Gastroesophageal sphincter (tissue), 4 donors: ENCODE measurements around the gene BANK1. TPM values are rescaled to one million over a fixed set of nuclear protein-coding genes. Genes with fewer than 3 reads are reported as not detected.

ENCODE experiments used
- ATAC-seq: fragments of 150-250 bp; one replicate; pipeline ENCODE4 v1.9.1; 2016; ENCODE audit warnings: mild to moderate bottlenecking, moderate library complexity
- H3K27ac ChIP-seq, 4 donors: fragments of 200-600 bp; sonication (generic) in 3 of 4; 1 replicate in 3 of 4; 2 replicates in 1 of 4; pipeline ENCODE4 v1.5.1; 2016 to 2019
- H3K27me3 ChIP-seq: fragments of 200-600 bp; sonication (generic); one replicate; pipeline ENCODE4 v1.5.1; 2019
- H3K36me3 ChIP-seq, 2 donors: fragments of 200-600 bp; sonication (generic); one replicate each; pipeline ENCODE4 v1.5.1; 2019; ENCODE audit warnings: control low read depth in 1 of 2
- H3K4me1 ChIP-seq, 3 donors: fragments of 200-600 bp; sonication (generic); 1 replicate in 2 of 3; 2 replicates in 1 of 3; pipeline ENCODE4 v1.5.1; 2016 to 2019; ENCODE audit warnings: control low read depth in 2 of 3
- H3K4me3 ChIP-seq, 2 donors: fragments of 200-600 bp; sonication (generic); one replicate each; pipeline ENCODE4 v1.5.1; 2019; ENCODE audit warnings: mild to moderate bottlenecking in 1 of 2, moderate library complexity in 1 of 2
- H3K9me3 ChIP-seq, 3 donors: fragments of 200-600 bp; sonication (generic); one replicate each; pipeline ENCODE4 v1.5.1; 2017 to 2019; ENCODE audit warnings: control low read depth in 2 of 3
- EP300 ChIP-seq: sonication (generic); formaldehyde crosslinking; IDR thresholded peaks from one replicate; pipeline ENCODE4 v1.6.1; 2017; ENCODE audit warnings: antibody characterized with exemption, mild to moderate bottlenecking
- POLR2A ChIP-seq, 2 donors: fragments of 450-650 bp; IDR thresholded peaks; one replicate each; pipeline ENCODE4 v1.6.1; 2017; ENCODE audit warnings: antibody characterized with exemption in 2 of 2, mild to moderate bottlenecking in 2 of 2, moderate library complexity in 1 of 2
- POLR2AphosphoS5 ChIP-seq: sonication (generic); formaldehyde crosslinking; IDR thresholded peaks from one replicate; pipeline ENCODE4 v1.6.1; 2017; ENCODE audit warnings: antibody characterized with exemption
- WGBS, 2 donors: methylation state at CpG; one replicate each; pipeline ENCODE4 v1.1.5; 2018; ENCODE audit warnings: low coverage in 1 of 2; 5-methylcytosine and 5-hydroxymethylcytosine counted together
- total RNA-seq, 4 donors: library from RNA; depleted of rRNA; stranded (reverse); fragments of >200 nt; gene quantifications; one replicate each; pipeline ENCODE4 v1.1.0, GENCODE V29; 2016
- TF ChIP-seq, protein P1 (sequence below), 4 experiments: fragments of 200-600 bp in 2 of 4; fragments of 450-650 bp in 2 of 4; sonication (generic) in 1 of 4; IDR thresholded peaks; one replicate each; pipeline ENCODE4 v1.5.1; 2017 to 2019; ENCODE audit warnings: antibody characterized with exemption in 4 of 4, mild to moderate bottlenecking in 2 of 4, moderate library complexity in 2 of 4

The BANK1 gene
- total RNA-seq, 4 donors from 2014 or later = 0.62 to 4.6 (median 0.81) TPM

DNA sequence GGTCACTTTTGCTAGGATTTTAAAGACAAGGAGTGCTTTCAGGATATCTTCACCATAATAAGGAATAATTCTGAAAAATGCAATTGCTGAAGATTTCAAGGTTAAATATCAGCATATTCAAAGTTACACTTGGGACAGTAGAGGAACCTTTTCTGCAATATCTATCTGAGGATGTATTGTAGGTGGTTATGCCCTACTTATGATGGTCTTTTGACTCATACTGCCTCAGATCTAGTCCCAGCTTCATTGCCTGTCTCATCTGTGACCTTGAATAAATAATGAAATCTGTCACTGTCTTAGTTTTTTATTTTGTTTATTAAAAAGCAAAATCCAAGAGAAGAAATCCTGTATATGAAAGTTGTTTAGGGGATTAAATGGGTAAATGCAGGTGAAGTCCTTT lies 2.9 kb downstream of the BANK1 start:
- TF ChIP-seq, protein P1, sequence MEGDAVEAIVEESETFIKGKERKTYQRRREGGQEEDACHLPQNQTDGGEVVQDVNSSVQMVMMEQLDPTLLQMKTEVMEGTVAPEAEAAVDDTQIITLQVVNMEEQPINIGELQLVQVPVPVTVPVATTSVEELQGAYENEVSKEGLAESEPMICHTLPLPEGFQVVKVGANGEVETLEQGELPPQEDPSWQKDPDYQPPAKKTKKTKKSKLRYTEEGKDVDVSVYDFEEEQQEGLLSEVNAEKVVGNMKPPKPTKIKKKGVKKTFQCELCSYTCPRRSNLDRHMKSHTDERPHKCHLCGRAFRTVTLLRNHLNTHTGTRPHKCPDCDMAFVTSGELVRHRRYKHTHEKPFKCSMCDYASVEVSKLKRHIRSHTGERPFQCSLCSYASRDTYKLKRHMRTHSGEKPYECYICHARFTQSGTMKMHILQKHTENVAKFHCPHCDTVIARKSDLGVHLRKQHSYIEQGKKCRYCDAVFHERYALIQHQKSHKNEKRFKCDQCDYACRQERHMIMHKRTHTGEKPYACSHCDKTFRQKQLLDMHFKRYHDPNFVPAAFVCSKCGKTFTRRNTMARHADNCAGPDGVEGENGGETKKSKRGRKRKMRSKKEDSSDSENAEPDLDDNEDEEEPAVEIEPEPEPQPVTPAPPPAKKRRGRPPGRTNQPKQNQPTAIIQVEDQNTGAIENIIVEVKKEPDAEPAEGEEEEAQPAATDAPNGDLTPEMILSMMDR (IDR thresholded peaks at IDR 0.05) = no peak
- TF ChIP-seq POLR2AphosphoS5 (no peak), EP300 (no peak), POLR2A (IDR thresholded peaks at IDR 0.05) (no peak)

DNA sequence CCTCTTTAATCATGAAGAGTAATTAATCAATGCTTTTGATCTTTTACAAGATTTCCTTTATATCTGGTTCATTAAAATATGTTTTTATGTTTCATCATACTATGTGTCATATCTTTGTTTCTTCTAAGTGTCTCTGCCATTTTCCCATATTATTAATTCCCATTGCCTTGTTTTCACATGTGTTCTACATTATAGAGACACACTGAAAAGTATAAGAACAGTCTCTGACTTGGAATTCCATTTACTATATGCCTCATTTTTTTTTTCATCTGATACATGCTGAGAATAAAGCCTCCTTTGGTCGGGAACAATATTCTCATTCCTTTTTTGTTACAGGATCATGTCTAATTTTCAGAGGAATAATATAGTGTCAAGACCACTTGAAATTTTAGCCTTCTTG lies 4.3 kb downstream of the BANK1 start:
- TF ChIP-seq EP300 (no peak), POLR2AphosphoS5 (no peak), POLR2A (IDR thresholded peaks at IDR 0.05) (no peak)
- TF ChIP-seq, protein P1 (IDR thresholded peaks at IDR 0.05) = no peak
- WGBS, 2 donors = 53 to 88% methylated on average over 1 of the region's 1 CpG
- H3K27me3 ChIP-seq = peaks cover 10% of the 10 kb centered on the region
- no peak overlapping the region for H3K27ac ChIP-seq
- H3K4me3 ChIP-seq = no peak overlapping the region
- H3K4me1 ChIP-seq = peaks cover 0 to 8% (median 0%) of the 10 kb centered on the region in 3 donors
- peaks cover 0 to 5% (median 0%) of the 10 kb centered on the region in 3 donors for H3K9me3 ChIP-seq
- ATAC-seq = no peak
- H3K36me3 ChIP-seq = no peaks in the 10 kb centered on the region

More for the DNA sequence above, 2.9 kb downstream of the BANK1 start:
- H3K4me3 ChIP-seq = no peak overlapping the region
- H3K27ac ChIP-seq = no peak overlapping the region
- no peaks in the 10 kb centered on the region for H3K9me3 ChIP-seq
- H3K27me3 ChIP-seq = peaks cover 10% of the 10 kb centered on the region
- ATAC-seq = no peak
- peaks cover 0 to 8% (median 0%) of the 10 kb centered on the region in 3 donors for H3K4me1 ChIP-seq
- H3K36me3 ChIP-seq = no peaks in the 10 kb centered on the region

DNA sequence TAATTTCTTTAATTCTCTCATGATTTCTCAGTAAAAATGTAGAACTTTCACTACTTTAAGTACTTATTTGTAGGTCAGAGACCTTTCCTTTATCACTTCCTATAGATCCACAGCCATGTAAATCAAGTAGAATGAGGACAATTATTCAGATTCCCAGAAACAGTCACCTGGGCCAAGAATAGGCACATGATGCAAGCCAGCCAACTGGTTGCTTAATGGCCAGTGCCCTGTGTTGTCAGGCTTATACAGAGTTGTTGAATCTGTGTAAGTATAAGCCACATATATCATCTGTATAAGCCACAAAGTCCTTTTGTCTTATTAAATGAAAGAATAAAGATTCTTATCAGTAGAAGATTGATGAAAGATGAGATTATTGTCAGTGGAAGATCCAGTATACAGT lies 5.2 kb downstream of the BANK1 start:
- peaks cover 0 to 3% (median 0%) of the 10 kb centered on the region in 3 donors for H3K4me1 ChIP-seq
- TF ChIP-seq, protein P1 (IDR thresholded peaks at IDR 0.05) = no peak
- no peaks in the 10 kb centered on the region for H3K36me3 ChIP-seq
- ATAC-seq = no peak
- peaks cover 6% of the 10 kb centered on the region for H3K27me3 ChIP-seq
- no peak overlapping the region for H3K4me3 ChIP-seq
- H3K27ac ChIP-seq = no peak overlapping the region
- peaks cover 0 to 5% (median 0%) of the 10 kb centered on the region in 3 donors for H3K9me3 ChIP-seq

DNA sequence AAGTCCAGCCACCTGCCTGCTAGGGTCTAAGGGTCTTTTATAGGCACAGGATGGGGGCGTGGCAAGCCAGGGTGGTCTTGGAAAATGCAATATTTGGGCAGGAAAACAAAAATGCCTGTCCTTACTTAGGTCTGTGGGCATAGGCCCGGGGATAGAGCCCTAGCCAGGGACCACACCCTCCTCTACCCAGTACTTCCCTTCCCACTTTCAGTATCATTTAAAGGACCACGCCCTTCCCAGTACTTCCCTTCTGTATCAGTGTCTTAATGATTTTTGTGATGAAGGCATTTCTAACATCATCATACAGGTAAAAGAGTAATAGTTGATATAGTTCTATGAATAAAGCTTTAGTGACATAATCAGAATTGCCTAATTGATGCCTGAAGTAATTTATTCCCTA lies 11.4 kb downstream of the BANK1 start:
- WGBS, 2 donors = 59 to 86% methylated on average over 2 to 3 of the region's 3 CpGs
- no peak overlapping the region for H3K4me3 ChIP-seq
- ATAC-seq = no peak
- no peak overlapping the region for H3K27ac ChIP-seq
- H3K27me3 ChIP-seq = no peaks in the 10 kb centered on the region
- peaks cover 0 to 5% (median 0%) of the 10 kb centered on the region in 3 donors for H3K9me3 ChIP-seq
- no peak for TF ChIP-seq POLR2A (IDR thresholded peaks at IDR 0.05)
- TF ChIP-seq EP300 = no peak
- TF ChIP-seq POLR2AphosphoS5 = no peak
- TF ChIP-seq, protein P1 (IDR thresholded peaks at IDR 0.05) = no peak
- no peaks in the 10 kb centered on the region for H3K4me1 ChIP-seq
- no peaks in the 10 kb centered on the region for H3K36me3 ChIP-seq

DNA sequence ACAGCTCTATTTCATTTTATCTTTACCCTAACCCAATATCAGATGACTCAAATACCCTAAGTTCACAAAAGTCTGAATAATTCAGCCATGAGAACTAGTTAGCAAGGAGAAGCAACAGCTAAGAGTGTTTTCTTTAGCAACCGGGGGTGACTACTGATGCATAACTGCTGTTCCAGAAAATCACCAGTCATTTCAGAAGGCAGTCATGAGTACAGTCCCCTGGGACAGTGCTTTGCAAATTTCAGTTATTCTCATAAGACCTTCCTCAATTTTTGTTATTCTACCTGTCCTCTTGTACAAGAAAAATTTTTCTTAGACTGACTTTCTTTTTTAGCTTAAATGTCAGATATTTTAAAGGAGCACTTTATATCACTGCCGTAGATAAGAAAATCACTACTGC lies 16.4 kb downstream of the BANK1 start:
- TF ChIP-seq EP300 = no peak
- TF ChIP-seq POLR2AphosphoS5 = no peak
- Histone ChIP-seq H3K36me3 (no peaks in the 10 kb centered on the region), H3K9me3 (no peaks in the 10 kb centered on the region), H3K4me1 (no peaks in the 10 kb centered on the region), H3K27me3 (no peaks in the 10 kb centered on the region), H3K4me3 (no peak overlapping the region), H3K27ac (no peak overlapping the region)
- 27 to 29% methylated on average over 1 to 2 of the region's 2 CpGs for WGBS, 2 donors
- no peak for ATAC-seq
